SK-MEL-5 (cell line): ENCODE results near the gene URI1. TPM values are rescaled to one million over a fixed set of nuclear protein-coding genes. Genes with fewer than 3 reads are reported as not detected.

Source experiments
- DNase-seq: peaks from one replicate; pipeline ENCODE4 v3.0.0-alpha.2; 2016; ENCODE audit warnings: low read depth, low spot score
- in situ Hi-C: cut with HindIII; loops from 2 replicates; pipeline ENCODE4 v1.10.0; 2016; ENCODE audit warnings: low sequenced_read_pairs, high pct_unique_total_duplicates, low pct_unique_long_range_greater_than_20kb
- small RNA-seq, 2 experiments: library from RNA; depleted of rRNA; stranded (forward); fragments of <200 nt; gene quantifications; one replicate each; pipeline ENCODE3, GENCODE V24; 2014
- total RNA-seq: library from RNA; depleted of rRNA; stranded (reverse); fragments of >200 nt; shearing (Covaris generic); gene quantifications from 2 replicates; pipeline ENCODE4 v1.2.3, GENCODE V29; 2014; rRNA removed

Gene URI1
- total RNA-seq, 1 experiment from 2014 or later = 72.9 TPM

DNA sequence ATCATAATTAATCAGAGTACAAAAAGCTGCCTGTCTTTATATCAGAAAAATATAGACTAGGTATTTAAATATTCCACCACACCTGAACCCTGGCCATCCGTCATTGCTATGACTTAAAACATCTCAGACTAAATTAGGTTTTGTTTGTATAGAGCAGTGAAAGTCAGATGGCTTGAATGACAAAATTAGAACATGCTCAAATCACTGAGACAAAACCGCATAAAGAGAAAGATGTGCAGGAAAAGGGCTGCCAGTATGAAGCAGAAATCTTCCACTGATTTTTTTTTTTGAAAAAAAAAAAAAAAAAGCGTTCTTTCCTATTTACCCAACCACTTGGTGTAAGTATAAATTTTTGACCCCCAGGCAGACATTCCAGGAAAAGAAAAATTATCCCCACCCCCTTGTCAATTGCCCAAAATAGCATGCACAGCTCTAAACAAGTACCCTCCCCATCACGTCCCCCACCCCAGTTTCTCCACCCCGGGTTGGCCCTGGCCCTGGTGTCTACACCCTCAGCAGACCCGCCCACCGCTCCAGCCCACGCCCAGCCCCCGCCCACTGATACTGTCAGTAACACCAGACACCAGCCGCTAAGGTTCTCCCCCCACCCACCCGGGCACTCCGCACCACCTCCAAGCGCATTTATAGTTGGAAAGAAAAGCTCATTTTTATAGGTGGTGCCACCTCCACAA is 118.6 kb downstream of the URI1 start:
- in situ Hi-C loops = no loop called here

DNA sequence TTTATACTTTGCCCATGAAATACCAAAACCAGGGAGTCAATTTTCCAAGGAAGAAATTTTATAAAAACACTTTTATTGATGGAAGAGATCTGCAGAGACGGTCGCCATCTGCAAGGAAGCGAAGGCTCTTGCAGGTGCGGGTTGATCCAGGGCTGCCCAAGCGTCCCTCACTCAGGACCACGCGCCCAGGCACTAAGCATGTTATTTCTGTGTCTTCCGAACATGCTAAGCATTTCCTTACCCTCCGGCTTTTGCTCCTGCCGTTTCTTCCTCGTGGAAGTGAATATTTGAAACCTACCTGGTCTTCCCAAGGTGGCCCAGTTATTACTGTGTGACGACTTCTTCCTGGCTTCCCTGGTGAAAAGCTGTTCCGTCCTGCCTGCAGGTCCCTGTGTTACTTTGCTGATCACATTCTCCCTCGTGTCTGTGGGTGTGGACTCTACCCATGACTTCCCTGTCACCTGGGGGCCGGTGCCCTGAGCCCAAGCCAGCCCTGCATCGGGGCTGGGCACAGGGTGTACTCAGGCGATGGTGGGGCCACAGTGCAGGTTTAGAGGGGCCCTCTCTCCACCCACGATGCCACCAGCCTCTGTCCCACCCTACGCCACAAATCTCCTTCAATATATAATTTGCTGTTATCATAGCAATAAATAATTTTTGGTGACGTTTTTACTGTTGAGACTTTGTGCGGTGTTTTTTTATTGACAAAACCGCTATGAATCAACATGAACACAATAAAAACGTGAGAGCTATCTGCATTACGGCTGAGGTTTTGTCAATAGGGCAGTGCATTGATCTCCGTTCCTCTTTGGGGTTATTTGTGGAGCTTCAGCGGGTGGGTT is 119.4 kb downstream of the URI1 start:
- in situ Hi-C loops = no loop called here
- no peak for DNase-seq

More for the DNA sequence above, 118.6 kb downstream of the URI1 start:
- DNase-seq = no peak

DNA sequence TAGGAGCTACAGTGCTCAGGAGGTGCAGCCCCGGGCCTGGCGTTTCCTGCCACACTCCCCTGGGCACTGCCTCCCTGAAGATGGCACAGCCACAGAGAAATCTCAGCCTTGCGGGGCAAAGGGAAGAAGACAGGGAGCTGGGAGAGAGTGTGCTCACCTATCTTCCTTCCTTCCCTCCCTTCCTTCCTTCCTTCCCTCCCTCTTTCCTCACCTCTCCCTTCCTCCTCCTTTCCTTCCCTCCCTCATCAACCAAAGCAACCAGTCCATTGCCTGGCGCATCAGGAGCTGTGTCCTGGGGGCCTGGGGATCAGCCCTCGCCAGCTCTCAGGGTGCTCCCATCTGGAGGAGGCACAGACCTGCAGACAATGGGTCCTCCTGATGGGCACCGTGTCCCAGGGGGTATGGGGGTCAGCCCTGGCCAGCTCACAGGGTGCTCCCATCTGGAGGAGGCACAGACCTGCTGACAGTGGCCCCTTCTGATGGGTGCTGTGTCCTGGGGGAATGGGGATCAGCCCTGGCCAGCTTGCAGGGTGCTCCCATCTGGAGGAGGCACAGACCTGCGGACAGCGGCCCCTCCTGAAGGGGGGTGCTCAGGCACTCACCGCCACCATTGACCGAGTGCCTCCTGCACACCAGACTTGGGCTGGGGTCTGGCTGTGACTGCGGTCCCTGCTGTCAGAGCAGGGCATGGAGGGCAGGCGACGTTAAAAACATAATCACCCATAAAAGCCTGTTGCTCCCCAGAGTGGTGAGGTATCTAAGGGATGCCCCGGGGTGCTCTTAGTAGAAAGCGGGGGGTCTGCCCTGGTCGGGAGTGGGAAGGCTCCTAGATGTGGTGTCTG is 120.2 kb downstream of the URI1 start:
- in situ Hi-C loops = no loop called here
- DNase-seq = no peak

DNA sequence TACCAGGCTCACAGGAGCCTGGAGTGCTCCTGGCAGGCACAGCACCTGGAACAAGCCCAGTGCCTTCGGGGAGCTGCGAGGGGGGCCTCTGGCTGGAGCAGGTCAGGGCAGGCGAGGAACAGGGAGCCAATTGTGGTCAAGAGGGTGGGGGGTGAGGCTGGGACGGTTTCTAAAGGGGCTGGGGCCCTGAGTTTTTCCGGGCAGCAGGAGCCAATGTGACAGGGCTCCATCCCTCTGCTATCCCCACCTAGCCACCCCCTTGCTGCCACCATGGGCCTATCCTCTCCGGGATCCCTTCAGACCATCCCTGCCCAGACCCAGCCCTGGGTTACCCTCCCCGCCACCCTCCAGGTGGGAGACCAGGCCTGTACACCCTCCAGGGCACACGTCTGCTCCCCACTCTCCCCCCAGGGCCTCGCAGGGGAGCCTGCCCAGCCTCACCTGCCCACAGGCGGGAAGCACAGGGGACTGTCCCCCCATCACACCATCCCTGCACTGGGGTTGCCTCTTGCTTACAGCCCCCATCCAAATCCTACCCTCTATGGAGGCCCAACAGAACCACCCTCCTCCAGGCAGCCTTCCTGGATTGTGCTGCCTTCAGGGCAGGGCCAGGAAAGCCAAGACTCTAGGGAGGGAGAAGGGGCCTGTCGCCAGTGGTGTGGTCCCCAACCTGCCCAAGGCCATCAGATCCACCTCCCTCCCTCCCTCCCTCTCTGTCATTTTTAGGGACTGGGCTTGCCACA is 121.0 kb downstream of the URI1 start:
- no peak for DNase-seq
- in situ Hi-C loops = no loop called here

DNA sequence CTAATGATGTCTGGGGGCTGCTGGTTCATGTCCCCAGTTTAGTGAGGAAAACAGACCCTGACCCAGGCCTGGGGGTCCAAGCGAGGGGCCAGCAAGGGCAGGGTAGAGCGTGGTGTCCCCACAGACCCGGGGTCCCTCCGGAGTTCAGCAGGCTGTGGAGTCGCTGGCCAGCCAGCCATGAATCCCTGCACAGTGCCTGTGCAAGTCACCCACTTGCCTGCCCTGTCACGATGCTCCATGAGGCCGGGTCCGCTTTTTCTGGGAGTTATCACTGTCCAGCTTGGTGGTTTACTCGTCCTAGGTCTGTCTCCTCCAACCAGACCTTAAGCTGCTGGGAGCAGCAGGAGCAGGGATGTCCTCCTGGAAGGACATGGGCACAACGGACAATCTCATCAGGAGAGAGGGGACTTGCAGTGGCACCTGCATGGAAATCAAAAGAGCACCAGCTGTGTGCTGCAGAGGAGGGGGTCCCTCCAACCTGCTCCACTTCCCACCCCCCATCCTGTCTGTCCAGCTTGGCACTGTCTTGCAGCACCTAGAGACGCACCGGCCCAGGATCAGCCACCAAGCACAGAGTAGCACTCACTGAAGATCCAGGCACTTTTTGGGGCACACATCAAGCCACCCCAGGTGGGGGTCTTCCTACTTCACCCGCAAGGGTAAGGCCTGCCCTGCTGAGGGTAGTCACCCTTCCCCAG is 121.8 kb downstream of the URI1 start:
- in situ Hi-C loops = no loop called here
- DNase-seq = no peak

DNA sequence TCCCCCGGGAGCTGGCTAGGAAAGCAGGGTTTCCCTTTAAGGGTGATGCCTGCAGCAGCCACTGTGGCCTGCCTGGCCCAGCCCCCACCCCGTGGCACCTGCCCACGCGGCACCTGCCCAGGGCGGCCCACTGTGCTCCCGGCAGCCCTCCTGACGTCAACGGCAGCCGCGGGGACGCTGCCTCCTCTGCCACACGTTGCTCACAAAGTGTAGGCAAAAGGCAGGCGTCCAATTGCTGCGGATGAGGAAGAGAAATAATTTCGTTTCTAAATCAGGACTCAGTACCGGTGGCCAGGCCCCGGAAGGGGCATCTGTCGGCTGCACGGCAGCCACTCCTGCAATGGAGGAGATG is 122.3 kb downstream of the URI1 start:
- DNase-seq = no peak
- in situ Hi-C loops = no loop called here

DNA sequence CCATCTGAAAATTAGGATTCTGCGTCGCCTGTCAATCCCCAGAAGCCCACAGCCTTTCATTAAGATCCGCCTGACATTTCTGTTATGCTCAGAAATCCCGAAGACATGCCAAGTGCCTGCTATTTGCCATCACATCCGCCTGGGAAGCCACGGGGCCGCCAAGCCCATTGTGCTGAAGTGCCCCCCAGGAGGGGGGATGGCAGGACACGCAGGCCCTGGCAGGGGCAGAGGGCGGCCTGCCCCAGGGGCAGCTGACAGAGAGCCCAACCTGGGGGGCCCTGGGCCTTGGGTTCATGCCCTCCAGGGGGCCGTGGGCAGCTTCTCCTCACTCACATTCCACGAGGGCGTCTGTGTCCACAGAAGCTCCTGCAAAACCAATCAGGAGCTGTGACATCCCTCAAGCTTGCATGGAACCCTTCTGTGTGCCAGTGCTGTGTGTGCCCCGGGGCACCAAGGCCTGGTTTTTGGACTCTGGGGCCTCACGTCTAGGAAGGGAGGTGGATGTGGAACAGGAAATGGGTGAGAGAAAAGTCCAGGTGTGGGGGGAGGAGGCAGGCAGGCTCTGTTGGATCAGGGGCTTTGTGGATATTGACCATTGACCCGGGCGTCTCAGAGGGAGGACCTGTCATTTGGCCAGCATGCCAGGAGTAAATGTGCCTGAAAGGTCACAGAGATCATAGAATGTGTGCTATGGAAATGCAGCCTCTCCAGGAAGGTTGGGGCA is 122.9 kb downstream of the URI1 start:
- no peak for DNase-seq
- in situ Hi-C loops = no loop called here

DNA sequence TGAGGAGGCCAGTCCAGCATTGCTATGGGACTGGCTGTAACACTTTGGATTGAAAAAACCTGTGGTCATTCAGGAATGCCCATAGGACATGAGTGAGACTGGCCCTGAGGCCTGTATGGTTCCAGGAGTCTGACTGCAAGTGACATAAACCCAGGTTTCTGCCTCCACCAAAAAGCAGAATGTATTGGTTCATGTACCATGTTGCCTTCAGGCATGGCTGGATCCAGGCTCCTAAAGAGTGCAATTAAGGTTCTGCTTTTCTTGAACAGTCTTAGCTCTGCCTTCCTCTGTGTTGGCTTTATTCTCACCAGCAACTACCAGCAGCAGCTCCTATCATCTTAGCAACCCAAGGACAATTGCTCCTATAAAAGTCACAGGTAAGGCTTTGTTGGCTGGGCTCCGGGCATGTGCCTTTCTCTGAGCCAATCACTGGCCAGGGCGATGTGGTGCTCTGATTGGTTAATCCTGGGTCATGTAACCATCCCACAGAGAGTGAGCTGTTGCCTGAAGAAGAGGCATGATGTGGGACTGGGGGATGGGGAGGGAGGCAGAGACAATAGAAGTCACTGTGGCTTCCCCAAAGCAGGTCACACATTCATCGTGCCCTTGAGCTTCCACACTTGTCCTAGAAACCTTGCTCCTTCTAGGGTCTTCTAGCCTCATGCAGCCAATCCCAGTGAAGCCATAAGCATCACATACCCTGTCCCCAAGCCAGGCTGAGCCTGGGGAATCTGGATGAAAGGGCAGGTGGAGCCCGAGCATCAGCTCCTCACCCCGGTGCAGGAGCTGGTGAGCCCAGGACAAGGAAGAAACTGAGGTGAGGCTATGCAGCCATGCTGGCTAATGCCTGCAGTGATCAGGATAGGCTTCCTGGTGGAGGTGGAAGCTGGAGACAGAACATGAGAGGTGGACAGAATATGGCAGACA is 123.9 kb downstream of the URI1 start:
- DNase-seq = peak; percentile 22
- in situ Hi-C loops = no loop called here

Small RNA genes lying within 50 kb of the gene (small RNA-seq; reads per million reads assigned to genes)
- 0 reads per million in 2 experiments for gene AC008798.1
- 0 reads per million in 2 experiments for gene TAF9P3

Other genes starting within 250 kb of the URI1 start
- 54.7 and 60.3 TPM in 2 replicates for gene C19orf12, start 227.0 kb upstream of the URI1 start, total RNA-seq
- gene CCNE1, start 130.2 kb upstream of the URI1 start, total RNA-seq = 13.8 and 18.3 TPM in 2 replicates